ENCODE measurements around the gene PDE3A. TPM values are rescaled to one million over a fixed set of nuclear protein-coding genes. Genes with fewer than 3 reads are reported as not detected.

PDE3A gene
- total RNA-seq, 1 donor from 2014 or later: under 0.01 TPM

GRCh38 chr12:20653871-20654270 lies 285.5 kb downstream of the PDE3A start:
- Histone ChIP-seq H3K4me3 (ENCODE audit: low read depth, low read length) (no peak overlapping the region), H3K27me3 (ENCODE audit: control insufficient read depth, insufficient read depth, low read length) (no peaks in the 10 kb centered on the region), H3K36me3 (ENCODE audit: control insufficient read depth, insufficient read depth, low read length) (no peaks in the 10 kb centered on the region)
- TF ChIP-seq, protein P1, sequence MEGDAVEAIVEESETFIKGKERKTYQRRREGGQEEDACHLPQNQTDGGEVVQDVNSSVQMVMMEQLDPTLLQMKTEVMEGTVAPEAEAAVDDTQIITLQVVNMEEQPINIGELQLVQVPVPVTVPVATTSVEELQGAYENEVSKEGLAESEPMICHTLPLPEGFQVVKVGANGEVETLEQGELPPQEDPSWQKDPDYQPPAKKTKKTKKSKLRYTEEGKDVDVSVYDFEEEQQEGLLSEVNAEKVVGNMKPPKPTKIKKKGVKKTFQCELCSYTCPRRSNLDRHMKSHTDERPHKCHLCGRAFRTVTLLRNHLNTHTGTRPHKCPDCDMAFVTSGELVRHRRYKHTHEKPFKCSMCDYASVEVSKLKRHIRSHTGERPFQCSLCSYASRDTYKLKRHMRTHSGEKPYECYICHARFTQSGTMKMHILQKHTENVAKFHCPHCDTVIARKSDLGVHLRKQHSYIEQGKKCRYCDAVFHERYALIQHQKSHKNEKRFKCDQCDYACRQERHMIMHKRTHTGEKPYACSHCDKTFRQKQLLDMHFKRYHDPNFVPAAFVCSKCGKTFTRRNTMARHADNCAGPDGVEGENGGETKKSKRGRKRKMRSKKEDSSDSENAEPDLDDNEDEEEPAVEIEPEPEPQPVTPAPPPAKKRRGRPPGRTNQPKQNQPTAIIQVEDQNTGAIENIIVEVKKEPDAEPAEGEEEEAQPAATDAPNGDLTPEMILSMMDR (IDR thresholded peaks at IDR 0.05; ENCODE audit: insufficient read depth, low read length, severe bottlenecking): no peak
- DNase-seq (ENCODE audit: low read depth) (no peak), FAIRE-seq (no peak)

GRCh38 chr12:20656600-20656999 lies 288.3 kb downstream of the PDE3A start:
- TF ChIP-seq, protein P1 (IDR thresholded peaks at IDR 0.05; ENCODE audit: insufficient read depth, low read length, severe bottlenecking): no peak
- no peaks in the 10 kb centered on the region for H3K27me3 ChIP-seq (ENCODE audit: control insufficient read depth, insufficient read depth, low read length)
- FAIRE-seq: no peak
- H3K4me3 ChIP-seq (ENCODE audit: low read depth, low read length): no peak overlapping the region
- no peaks in the 10 kb centered on the region for H3K36me3 ChIP-seq (ENCODE audit: control insufficient read depth, insufficient read depth, low read length)
- DNase-seq (ENCODE audit: low read depth): no peak

DNA sequence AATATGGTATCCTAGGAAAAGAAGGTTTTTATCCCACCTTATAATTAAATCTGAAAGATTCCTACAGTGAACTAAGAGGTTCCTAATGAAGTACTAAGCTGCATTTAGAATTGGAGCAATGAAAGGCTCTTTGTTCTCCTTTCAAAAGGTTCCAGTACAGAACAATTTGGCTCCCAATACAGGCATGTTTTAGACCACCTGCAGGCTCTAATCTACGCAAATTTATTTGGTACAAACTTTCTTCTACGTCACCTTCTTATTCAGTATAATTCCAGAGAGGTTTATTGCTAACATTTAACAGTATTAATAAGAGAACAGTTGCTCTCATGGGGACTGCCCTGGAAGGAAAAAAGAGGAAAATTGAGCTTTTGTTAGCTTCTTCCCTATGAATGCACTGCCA lies 289.2 kb downstream of the PDE3A start:
- FAIRE-seq: no peak
- H3K4me3 ChIP-seq (ENCODE audit: low read depth, low read length): no peak overlapping the region
- H3K27me3 ChIP-seq (ENCODE audit: control insufficient read depth, insufficient read depth, low read length): no peaks in the 10 kb centered on the region
- DNase-seq (ENCODE audit: low read depth): no peak
- H3K36me3 ChIP-seq (ENCODE audit: control insufficient read depth, insufficient read depth, low read length): no peaks in the 10 kb centered on the region
- TF ChIP-seq, protein P1 (IDR thresholded peaks at IDR 0.05; ENCODE audit: insufficient read depth, low read length, severe bottlenecking): no peak

DNA sequence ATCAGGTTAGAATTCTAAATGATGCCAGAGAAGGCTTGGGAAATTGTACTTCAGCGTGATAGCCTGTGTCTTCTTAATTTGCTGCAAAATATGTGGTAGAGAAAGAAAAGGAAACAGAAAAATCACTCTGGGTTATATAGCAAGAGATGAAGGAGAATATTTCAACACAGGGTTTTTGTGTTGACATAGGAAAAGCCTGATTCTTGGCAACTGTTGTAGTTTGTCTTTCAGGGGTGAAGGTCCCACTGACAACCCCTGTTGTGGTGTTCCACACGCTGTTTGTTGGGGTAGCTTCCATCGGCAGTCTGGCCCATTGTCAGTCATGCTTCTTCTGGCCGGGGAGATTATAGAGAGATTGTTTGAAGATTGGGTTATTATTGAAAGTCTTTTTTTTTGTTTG lies 313.0 kb downstream of the PDE3A start:
- Histone ChIP-seq H3K27me3 (ENCODE audit: control insufficient read depth, insufficient read depth, low read length) (no peaks in the 10 kb centered on the region), H3K4me3 (ENCODE audit: low read depth, low read length) (no peak overlapping the region), H3K36me3 (ENCODE audit: control insufficient read depth, insufficient read depth, low read length) (no peaks in the 10 kb centered on the region)
- FAIRE-seq (no peak), DNase-seq (ENCODE audit: low read depth) (no peak)
- TF ChIP-seq, protein P1 (IDR thresholded peaks at IDR 0.05; ENCODE audit: insufficient read depth, low read length, severe bottlenecking): no peak

DNA sequence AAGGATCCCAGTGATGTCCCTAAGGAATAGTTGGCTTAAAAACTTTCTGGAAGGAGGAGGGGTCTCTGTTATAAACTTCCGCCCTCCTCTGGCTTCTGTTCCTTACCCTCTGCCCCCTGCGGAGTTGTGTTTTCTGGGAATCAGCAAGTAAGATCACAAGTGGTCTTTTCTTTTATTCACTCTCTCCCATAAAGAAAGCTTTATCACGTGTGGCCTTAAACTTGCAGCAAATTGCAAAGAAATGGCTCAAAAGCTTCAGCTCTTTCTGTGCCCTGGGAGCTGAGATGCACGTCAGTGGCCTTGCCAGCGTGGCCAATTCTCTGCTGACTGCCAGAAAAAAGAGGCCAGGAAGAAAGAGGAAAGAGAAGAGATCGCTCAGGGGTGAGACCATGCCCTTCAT lies 326.9 kb downstream of the PDE3A start, which contains the start of gene SLCO1C1:
Gene SLCO1C1, plus strand, starts transcription at position 101 of the 400 bp plus-strand sequence. CDS start 4,245 bp downstream, outside the sequence.
- Histone ChIP-seq H3K4me3 (ENCODE audit: low read depth, low read length) (no peak within 1 kb of the TSS), H3K36me3 (ENCODE audit: control insufficient read depth, insufficient read depth, low read length) (no peaks in the 10 kb centered on the region)
- no peak for FAIRE-seq

More for the DNA sequence above, 326.9 kb downstream of the PDE3A start, which contains the start of gene SLCO1C1:
- TF ChIP-seq, protein P1 (IDR thresholded peaks at IDR 0.05; ENCODE audit: insufficient read depth, low read length, severe bottlenecking): no peak
- no peak for DNase-seq (ENCODE audit: low read depth)
- no peaks in the 10 kb centered on the region for H3K27me3 ChIP-seq (ENCODE audit: control insufficient read depth, insufficient read depth, low read length)

All from bronchial epithelial cell (primary cell).